HT1080 (cell line): ENCODE results near the gene CRTC3. TPM values are rescaled to one million over a fixed set of nuclear protein-coding genes. Genes with fewer than 3 reads are reported as not detected.

ENCODE experiments used
- total RNA-seq: library from RNA; depleted of rRNA; stranded (reverse); fragments of >200 nt; shearing (Covaris generic); gene quantifications from 2 replicates; pipeline ENCODE4 v1.2.3, GENCODE V29; 2014; rRNA removed

CRTC3 gene
- total RNA-seq, 1 experiment from 2014 or later = 10.4 TPM

Other genes starting within 250 kb of the CRTC3 start
- 0.76 and 0.87 TPM in 2 replicates for gene ZNF774, start 177.6 kb upstream of the CRTC3 start, total RNA-seq
- 145 and 148 TPM in 2 replicates for gene IQGAP1, start 141.7 kb upstream of the CRTC3 start, total RNA-seq
- gene BLM, start 187.4 kb downstream of the CRTC3 start, total RNA-seq = 13.1 and 16.1 TPM in 2 replicates